ENCODE data around the gene BCAR3.

GRCh38 chr1:93525431-93525830 lies 156.2 kb downstream of the BCAR3 start:
- no peak for TF ChIP-seq CTCF (IDR thresholded peaks at IDR 0.05; ENCODE audit: insufficient read depth, low read length, poor library complexity, severe bottlenecking)
- no peak for TF ChIP-seq EZH2phosphoT487 (conservative IDR thresholded peaks at IDR 0.05; ENCODE audit: low read length)

Data from SU-DHL-6 (cell line).